ENCODE measurements around the gene PDIA5. TPM values are rescaled to one million over a fixed set of nuclear protein-coding genes. Genes with fewer than 3 reads are reported as not detected.

Gene PDIA5
- total RNA-seq, 1 experiment from 2014 or later, result 24.3 TPM

GRCh38 chr3:123050666-123051065, 16.2 kb upstream of the PDIA5 start:
- Mint-ChIP-seq H3K4me3 (no peak overlapping the region), H3K36me3 (ENCODE audit: insufficient read depth in 1 of 3, low read depth in 3 of 3) (no peaks in the 10 kb centered on the region), H3K27ac (no peak overlapping the region), H3K27me3 (ENCODE audit: low read depth) (peaks cover 8% of the 10 kb centered on the region), H3K9me3 (no peaks in the 10 kb centered on the region), H3K4me1 (peaks cover 2 to 9% of the 10 kb centered on the region in 2 experiments)
- H3K4ac ChIP-seq (ENCODE audit: low read depth, low read length), result no peak overlapping the region
- no peak overlapping the region for H3K23ac ChIP-seq (ENCODE audit: insufficient read length, low read depth, low read length)
- WGBS (ENCODE audit: extremely low coverage, insufficient read length, low lambda C conversion rate), result no CpG with 5 or more reads among the region's 2 CpGs
- H2BK5ac ChIP-seq (ENCODE audit: insufficient read length, low read length), result no peak overlapping the region
- no peak overlapping the region for H3K56ac ChIP-seq (ENCODE audit: insufficient read length, low read depth, low read length)
- no peak overlapping the region for H2BK12ac ChIP-seq (ENCODE audit: insufficient read length, low read depth, low read length)
- no peaks in the 10 kb centered on the region for H3K27me3 ChIP-seq (ENCODE audit: insufficient read depth, low read length)
- no peak overlapping the region for H2BK120ac ChIP-seq (ENCODE audit: low read depth, low read length, poor library complexity, severe bottlenecking)
- H3K18ac ChIP-seq (ENCODE audit: insufficient read length, low read depth, low read length), result no peak overlapping the region
- H3K79me2 ChIP-seq (ENCODE audit: insufficient read depth, low read length), result no peaks in the 10 kb centered on the region
- no peak for TF ChIP-seq CTCF (conservative IDR thresholded peaks at IDR 0.05)
- no peak overlapping the region for H3T11ph ChIP-seq (ENCODE audit: low read length)
- H3K23me2 ChIP-seq (ENCODE audit: insufficient read length, low read depth, low read length, poor library complexity, severe bottlenecking), result no peaks in the 10 kb centered on the region
- no peak overlapping the region; the same call in 1 of the 2 replicates for H3K14ac ChIP-seq (ENCODE audit: insufficient read depth, low read length)
- no peak overlapping the region for H3K27ac ChIP-seq (ENCODE audit: insufficient read length, low read depth, low read length)
- no peak overlapping the region for H2AFZ ChIP-seq (ENCODE audit: low read length)
- no peaks in the 10 kb centered on the region for H3K79me1 ChIP-seq (ENCODE audit: insufficient read depth, low read depth, low read length, poor library complexity, severe bottlenecking)
- no peak overlapping the region for H2AK5ac ChIP-seq (ENCODE audit: insufficient read length, low read length)
- no peaks in the 10 kb centered on the region for H3K4me1 ChIP-seq (ENCODE audit: insufficient read depth, low read length)
- H4K20me1 ChIP-seq (ENCODE audit: control insufficient read depth, insufficient read depth, insufficient read length), result no peaks in the 10 kb centered on the region
- H3K4me2 ChIP-seq (ENCODE audit: insufficient read depth, insufficient read length, low read length), result no peak overlapping the region
- H3K9me3 ChIP-seq (ENCODE audit: control insufficient read depth, low read depth, low read length), result no peaks in the 10 kb centered on the region
- no peak overlapping the region for H4K91ac ChIP-seq (ENCODE audit: insufficient read length, low read depth, low read length)
- H3K9ac ChIP-seq (ENCODE audit: extremely low read depth, insufficient read length, low read length), result no peak overlapping the region
- no peak for DNase-seq
- no peak overlapping the region for H4K5ac ChIP-seq (ENCODE audit: insufficient read length, low read depth, low read length)
- H2BK15ac ChIP-seq (ENCODE audit: low read depth, low read length), result no peak overlapping the region
- H2BK20ac ChIP-seq (ENCODE audit: low read depth, low read length, poor library complexity, severe bottlenecking), result no peak overlapping the region
- H4K8ac ChIP-seq (replicated peaks; ENCODE audit: insufficient read length, low read depth, low read length), result no peak overlapping the region

All from H9 (cell line).